SK-N-SH (cell line): ENCODE measurements around the gene SEPTIN7.

Experiments
- EP300 ChIP-seq, 2 experiments: IDR thresholded peaks; 2 replicates each; pipeline versions ENCODE4 v1.4.0 to v1.6.1; 2012; ENCODE audit warnings: borderline replicate concordance in 1 of 2, low read depth in 1 of 2, low read length in 1 of 2
- EZH2phosphoT487 ChIP-seq: fragments of 200-600 bp; sonication (generic); IDR thresholded peaks from 2 replicates; pipeline ENCODE4 v1.6.1; 2017; ENCODE audit warnings: low read depth, mixed run types, mild to moderate bottlenecking, antibody characterized with exemption, moderate library complexity, borderline replicate concordance
- FOXM1 ChIP-seq: IDR thresholded peaks from 2 replicates; pipeline ENCODE4 v1.4.0; 2012; ENCODE audit warnings: low read depth, mild to moderate bottlenecking
- JUND ChIP-seq: IDR thresholded peaks from 2 replicates; pipeline ENCODE4 v1.4.0; 2012
- POLR2AphosphoS5 ChIP-seq: IDR thresholded peaks from 2 replicates; pipeline ENCODE4 v1.6.1; 2012; ENCODE audit warnings: low read depth, low read length
- TAF1 ChIP-seq: IDR thresholded peaks from 2 replicates; pipeline ENCODE4 v1.6.1; 2012; ENCODE audit warnings: low read depth, mild to moderate bottlenecking, low read length, moderate library complexity, borderline replicate concordance
- TCF12 ChIP-seq: IDR thresholded peaks from 2 replicates; pipeline ENCODE4 v1.4.0; 2012
- TF ChIP-seq, protein P1 (sequence below): fragments of 150-350 bp; IDR thresholded peaks from 2 replicates; pipeline ENCODE4 v1.6.1; 2017; ENCODE audit warnings: antibody characterized with exemption, low read length, low read depth, borderline replicate concordance
- TF ChIP-seq, protein P2 (sequence below): fragments of 200-600 bp; sonication (generic); IDR thresholded peaks from 2 replicates; pipeline ENCODE4 v1.6.1; 2017; ENCODE audit warnings: antibody characterized with exemption, mild to moderate bottlenecking, moderate library complexity
- TF ChIP-seq, protein P3 (sequence below): fragments of 150-350 bp; IDR thresholded peaks from 2 replicates; pipeline ENCODE4 v1.6.1; 2016; ENCODE audit warnings: mild to moderate bottlenecking, low read depth, low read length
- TF ChIP-seq, protein P4 (sequence below): IDR thresholded peaks from 2 replicates; pipeline ENCODE4 v1.6.1; 2012; ENCODE audit warnings: mild to moderate bottlenecking, low read depth, low read length, moderate library complexity
- TF ChIP-seq, protein P5 (sequence below): IDR thresholded peaks from 2 replicates; pipeline ENCODE4 v1.4.0; 2012; ENCODE audit warnings: low read depth
- TF ChIP-seq, protein P6 (sequence below): IDR thresholded peaks from 2 replicates; pipeline ENCODE4; 2012
- TF ChIP-seq, protein P7 (sequence below): IDR thresholded peaks from 2 replicates; pipeline ENCODE4 v1.4.0; 2012; ENCODE audit warnings: low read depth, borderline replicate concordance

DNA sequence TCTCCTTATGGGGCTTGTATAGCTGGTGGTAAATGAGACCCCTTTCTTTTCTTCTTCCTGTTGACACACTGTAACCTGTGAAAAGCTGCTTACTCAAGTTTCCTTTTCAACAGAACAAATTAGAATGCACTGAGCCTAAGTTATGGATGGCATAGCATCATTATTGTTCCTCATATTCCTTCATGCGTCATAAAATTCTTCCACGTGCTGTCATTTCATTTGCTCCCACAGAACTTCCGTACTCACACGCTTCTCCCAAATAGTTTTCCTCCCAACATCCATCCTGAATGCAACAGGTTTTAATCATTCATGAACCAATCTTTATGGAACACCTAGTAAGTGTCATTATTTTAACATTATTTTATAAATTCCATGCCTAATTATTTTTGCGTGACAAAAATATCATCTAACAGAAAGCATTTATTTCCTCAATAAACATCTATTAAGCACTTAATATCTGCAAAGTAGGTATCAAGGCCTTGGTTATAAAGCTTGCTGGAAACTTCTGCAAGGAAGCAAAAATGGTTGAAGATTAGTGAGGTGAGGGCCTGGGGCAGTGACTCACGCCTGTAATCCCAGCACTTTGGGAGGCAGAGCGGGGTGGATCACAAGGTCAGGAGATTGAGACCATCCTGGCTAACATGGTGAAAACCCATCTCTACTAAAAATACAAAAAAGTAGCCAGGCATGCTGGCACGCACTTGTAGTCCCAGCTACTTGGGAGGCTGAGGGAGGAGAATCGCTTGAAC lies 18.9 kb upstream of the SEPTIN7 start:
- TF ChIP-seq, protein P1, sequence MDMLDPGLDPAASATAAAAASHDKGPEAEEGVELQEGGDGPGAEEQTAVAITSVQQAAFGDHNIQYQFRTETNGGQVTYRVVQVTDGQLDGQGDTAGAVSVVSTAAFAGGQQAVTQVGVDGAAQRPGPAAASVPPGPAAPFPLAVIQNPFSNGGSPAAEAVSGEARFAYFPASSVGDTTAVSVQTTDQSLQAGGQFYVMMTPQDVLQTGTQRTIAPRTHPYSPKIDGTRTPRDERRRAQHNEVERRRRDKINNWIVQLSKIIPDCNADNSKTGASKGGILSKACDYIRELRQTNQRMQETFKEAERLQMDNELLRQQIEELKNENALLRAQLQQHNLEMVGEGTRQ, result no peak
- TF ChIP-seq, protein P2, sequence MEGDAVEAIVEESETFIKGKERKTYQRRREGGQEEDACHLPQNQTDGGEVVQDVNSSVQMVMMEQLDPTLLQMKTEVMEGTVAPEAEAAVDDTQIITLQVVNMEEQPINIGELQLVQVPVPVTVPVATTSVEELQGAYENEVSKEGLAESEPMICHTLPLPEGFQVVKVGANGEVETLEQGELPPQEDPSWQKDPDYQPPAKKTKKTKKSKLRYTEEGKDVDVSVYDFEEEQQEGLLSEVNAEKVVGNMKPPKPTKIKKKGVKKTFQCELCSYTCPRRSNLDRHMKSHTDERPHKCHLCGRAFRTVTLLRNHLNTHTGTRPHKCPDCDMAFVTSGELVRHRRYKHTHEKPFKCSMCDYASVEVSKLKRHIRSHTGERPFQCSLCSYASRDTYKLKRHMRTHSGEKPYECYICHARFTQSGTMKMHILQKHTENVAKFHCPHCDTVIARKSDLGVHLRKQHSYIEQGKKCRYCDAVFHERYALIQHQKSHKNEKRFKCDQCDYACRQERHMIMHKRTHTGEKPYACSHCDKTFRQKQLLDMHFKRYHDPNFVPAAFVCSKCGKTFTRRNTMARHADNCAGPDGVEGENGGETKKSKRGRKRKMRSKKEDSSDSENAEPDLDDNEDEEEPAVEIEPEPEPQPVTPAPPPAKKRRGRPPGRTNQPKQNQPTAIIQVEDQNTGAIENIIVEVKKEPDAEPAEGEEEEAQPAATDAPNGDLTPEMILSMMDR, result no peak
- TF ChIP-seq POLR2AphosphoS5, result no peak
- TF ChIP-seq, protein P3, sequence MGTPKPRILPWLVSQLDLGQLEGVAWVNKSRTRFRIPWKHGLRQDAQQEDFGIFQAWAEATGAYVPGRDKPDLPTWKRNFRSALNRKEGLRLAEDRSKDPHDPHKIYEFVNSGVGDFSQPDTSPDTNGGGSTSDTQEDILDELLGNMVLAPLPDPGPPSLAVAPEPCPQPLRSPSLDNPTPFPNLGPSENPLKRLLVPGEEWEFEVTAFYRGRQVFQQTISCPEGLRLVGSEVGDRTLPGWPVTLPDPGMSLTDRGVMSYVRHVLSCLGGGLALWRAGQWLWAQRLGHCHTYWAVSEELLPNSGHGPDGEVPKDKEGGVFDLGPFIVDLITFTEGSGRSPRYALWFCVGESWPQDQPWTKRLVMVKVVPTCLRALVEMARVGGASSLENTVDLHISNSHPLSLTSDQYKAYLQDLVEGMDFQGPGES, result no peak
- no peak for TF ChIP-seq TAF1
- TF ChIP-seq, protein P4, sequence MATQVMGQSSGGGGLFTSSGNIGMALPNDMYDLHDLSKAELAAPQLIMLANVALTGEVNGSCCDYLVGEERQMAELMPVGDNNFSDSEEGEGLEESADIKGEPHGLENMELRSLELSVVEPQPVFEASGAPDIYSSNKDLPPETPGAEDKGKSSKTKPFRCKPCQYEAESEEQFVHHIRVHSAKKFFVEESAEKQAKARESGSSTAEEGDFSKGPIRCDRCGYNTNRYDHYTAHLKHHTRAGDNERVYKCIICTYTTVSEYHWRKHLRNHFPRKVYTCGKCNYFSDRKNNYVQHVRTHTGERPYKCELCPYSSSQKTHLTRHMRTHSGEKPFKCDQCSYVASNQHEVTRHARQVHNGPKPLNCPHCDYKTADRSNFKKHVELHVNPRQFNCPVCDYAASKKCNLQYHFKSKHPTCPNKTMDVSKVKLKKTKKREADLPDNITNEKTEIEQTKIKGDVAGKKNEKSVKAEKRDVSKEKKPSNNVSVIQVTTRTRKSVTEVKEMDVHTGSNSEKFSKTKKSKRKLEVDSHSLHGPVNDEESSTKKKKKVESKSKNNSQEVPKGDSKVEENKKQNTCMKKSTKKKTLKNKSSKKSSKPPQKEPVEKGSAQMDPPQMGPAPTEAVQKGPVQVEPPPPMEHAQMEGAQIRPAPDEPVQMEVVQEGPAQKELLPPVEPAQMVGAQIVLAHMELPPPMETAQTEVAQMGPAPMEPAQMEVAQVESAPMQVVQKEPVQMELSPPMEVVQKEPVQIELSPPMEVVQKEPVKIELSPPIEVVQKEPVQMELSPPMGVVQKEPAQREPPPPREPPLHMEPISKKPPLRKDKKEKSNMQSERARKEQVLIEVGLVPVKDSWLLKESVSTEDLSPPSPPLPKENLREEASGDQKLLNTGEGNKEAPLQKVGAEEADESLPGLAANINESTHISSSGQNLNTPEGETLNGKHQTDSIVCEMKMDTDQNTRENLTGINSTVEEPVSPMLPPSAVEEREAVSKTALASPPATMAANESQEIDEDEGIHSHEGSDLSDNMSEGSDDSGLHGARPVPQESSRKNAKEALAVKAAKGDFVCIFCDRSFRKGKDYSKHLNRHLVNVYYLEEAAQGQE, result no peak
- TF ChIP-seq, protein P5, sequence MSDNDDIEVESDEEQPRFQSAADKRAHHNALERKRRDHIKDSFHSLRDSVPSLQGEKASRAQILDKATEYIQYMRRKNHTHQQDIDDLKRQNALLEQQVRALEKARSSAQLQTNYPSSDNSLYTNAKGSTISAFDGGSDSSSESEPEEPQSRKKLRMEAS, result no peak
- TF ChIP-seq, protein P6, sequence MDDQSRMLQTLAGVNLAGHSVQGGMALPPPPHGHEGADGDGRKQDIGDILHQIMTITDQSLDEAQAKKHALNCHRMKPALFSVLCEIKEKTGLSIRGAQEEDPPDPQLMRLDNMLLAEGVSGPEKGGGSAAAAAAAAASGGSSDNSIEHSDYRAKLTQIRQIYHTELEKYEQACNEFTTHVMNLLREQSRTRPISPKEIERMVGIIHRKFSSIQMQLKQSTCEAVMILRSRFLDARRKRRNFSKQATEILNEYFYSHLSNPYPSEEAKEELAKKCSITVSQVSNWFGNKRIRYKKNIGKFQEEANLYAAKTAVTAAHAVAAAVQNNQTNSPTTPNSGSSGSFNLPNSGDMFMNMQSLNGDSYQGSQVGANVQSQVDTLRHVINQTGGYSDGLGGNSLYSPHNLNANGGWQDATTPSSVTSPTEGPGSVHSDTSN, result no peak
- no peak for TF ChIP-seq TCF12
- no peak for TF ChIP-seq EZH2phosphoT487
- TF ChIP-seq FOXM1, result no peak
- TF ChIP-seq EP300 (IDR thresholded peaks at IDR 0.05; ENCODE audit: borderline replicate concordance in 1 of 2, low read depth in 1 of 2, low read length in 1 of 2), result no peak
- TF ChIP-seq, protein P7, sequence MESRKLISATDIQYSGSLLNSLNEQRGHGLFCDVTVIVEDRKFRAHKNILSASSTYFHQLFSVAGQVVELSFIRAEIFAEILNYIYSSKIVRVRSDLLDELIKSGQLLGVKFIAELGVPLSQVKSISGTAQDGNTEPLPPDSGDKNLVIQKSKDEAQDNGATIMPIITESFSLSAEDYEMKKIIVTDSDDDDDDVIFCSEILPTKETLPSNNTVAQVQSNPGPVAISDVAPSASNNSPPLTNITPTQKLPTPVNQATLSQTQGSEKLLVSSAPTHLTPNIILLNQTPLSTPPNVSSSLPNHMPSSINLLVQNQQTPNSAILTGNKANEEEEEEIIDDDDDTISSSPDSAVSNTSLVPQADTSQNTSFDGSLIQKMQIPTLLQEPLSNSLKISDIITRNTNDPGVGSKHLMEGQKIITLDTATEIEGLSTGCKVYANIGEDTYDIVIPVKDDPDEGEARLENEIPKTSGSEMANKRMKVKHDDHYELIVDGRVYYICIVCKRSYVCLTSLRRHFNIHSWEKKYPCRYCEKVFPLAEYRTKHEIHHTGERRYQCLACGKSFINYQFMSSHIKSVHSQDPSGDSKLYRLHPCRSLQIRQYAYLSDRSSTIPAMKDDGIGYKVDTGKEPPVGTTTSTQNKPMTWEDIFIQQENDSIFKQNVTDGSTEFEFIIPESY, result no peak
- no peak for TF ChIP-seq JUND
